ENCODE results near the gene PKNOX1. TPM values are rescaled to one million over a fixed set of nuclear protein-coding genes. Genes with fewer than 3 reads are reported as not detected.
"Not testable (repeated sequence)": the region's sequence is repeated elsewhere in the genome, so short reads cannot be mapped to it uniquely, and the experiment has no call there.

PKNOX1 gene
- total RNA-seq, 1 experiment from 2014 or later, result 20.0 TPM

GRCh38 chr21:42988236-42988965 is 14.0 kb downstream of the PKNOX1 start:
- peaks cover 1% of the 10 kb centered on the region for H3K36me3 ChIP-seq (replicated peaks; ENCODE audit: control insufficient read depth, insufficient read depth, low read length)
- no peak overlapping the region for H3K4me3 ChIP-seq (ENCODE audit: insufficient read depth, low read depth, low read length)
- no peaks in the 10 kb centered on the region for H3K27me3 ChIP-seq (ENCODE audit: control insufficient read depth, insufficient read depth, low read length)
- DNase-seq, result no peak

GRCh38 chr21:42989370-42989769 is 15.0 kb downstream of the PKNOX1 start:
- not testable (repeated sequence) for H3K36me3 ChIP-seq (replicated peaks; ENCODE audit: control insufficient read depth, insufficient read depth, low read length); H3K4me3 ChIP-seq (ENCODE audit: insufficient read depth, low read depth, low read length); DNase-seq; H3K27me3 ChIP-seq (ENCODE audit: control insufficient read depth, insufficient read depth, low read length)

GRCh38 chr21:42989816-42990650 is 15.7 kb downstream of the PKNOX1 start:
- Histone ChIP-seq H3K36me3 (replicated peaks; ENCODE audit: control insufficient read depth, insufficient read depth, low read length) (peaks cover 1% of the 10 kb centered on the region), H3K4me3 (ENCODE audit: insufficient read depth, low read depth, low read length) (no peak overlapping the region), H3K27me3 (ENCODE audit: control insufficient read depth, insufficient read depth, low read length) (no peaks in the 10 kb centered on the region)
- no peak for DNase-seq

- no peak for DNase-seq
- Histone ChIP-seq H3K36me3 (replicated peaks; ENCODE audit: control insufficient read depth, insufficient read depth, low read length) (peaks cover 1% of the 10 kb centered on the region; the same call in 1 of the 2 replicates), H3K4me3 (ENCODE audit: insufficient read depth, low read depth, low read length) (no peak overlapping the region), H3K27me3 (ENCODE audit: control insufficient read depth, insufficient read depth, low read length) (no peaks in the 10 kb centered on the region)
Observed at GRCh38 chr21:42991992-42992740, 17.8 kb downstream of the PKNOX1 start.

GRCh38 chr21:42993051-42993712 is 18.8 kb downstream of the PKNOX1 start:
- Histone ChIP-seq H3K4me3 (ENCODE audit: insufficient read depth, low read depth, low read length) (no peak overlapping the region), H3K27me3 (ENCODE audit: control insufficient read depth, insufficient read depth, low read length) (no peaks in the 10 kb centered on the region), H3K36me3 (replicated peaks; ENCODE audit: control insufficient read depth, insufficient read depth, low read length) (peaks cover 1% of the 10 kb centered on the region; the same call in 1 of the 2 replicates)
- DNase-seq, result no peak

GRCh38 chr21:42997053-42997452 is 22.7 kb downstream of the PKNOX1 start:
- DNase-seq, result no peak
- Histone ChIP-seq H3K27me3 (ENCODE audit: control insufficient read depth, insufficient read depth, low read length) (no peaks in the 10 kb centered on the region), H3K4me3 (ENCODE audit: insufficient read depth, low read depth, low read length) (no peak overlapping the region), H3K36me3 (replicated peaks; ENCODE audit: control insufficient read depth, insufficient read depth, low read length) (no peaks in the 10 kb centered on the region)

- H3K36me3 ChIP-seq (replicated peaks; ENCODE audit: control insufficient read depth, insufficient read depth, low read length), result not testable (repeated sequence)
Observed at GRCh38 chr21:42997983-42998382, 23.6 kb downstream of the PKNOX1 start.

GRCh38 chr21:42999152-42999551 is 24.8 kb downstream of the PKNOX1 start:
- DNase-seq; H3K27me3 ChIP-seq (ENCODE audit: control insufficient read depth, insufficient read depth, low read length); H3K4me3 ChIP-seq (ENCODE audit: insufficient read depth, low read depth, low read length); H3K36me3 ChIP-seq (replicated peaks; ENCODE audit: control insufficient read depth, insufficient read depth, low read length): not testable (repeated sequence)

More at GRCh38 chr21:42997983-42998382, 23.6 kb downstream of the PKNOX1 start:
- H3K4me3 ChIP-seq (ENCODE audit: insufficient read depth, low read depth, low read length); H3K27me3 ChIP-seq (ENCODE audit: control insufficient read depth, insufficient read depth, low read length); DNase-seq: not testable (repeated sequence)

- not testable (repeated sequence) for H3K36me3 ChIP-seq (replicated peaks; ENCODE audit: control insufficient read depth, insufficient read depth, low read length); H3K27me3 ChIP-seq (ENCODE audit: control insufficient read depth, insufficient read depth, low read length); DNase-seq; H3K4me3 ChIP-seq (ENCODE audit: insufficient read depth, low read depth, low read length)
Observed at GRCh38 chr21:43000041-43000440, 25.7 kb downstream of the PKNOX1 start.

- no peak overlapping the region for H3K4me3 ChIP-seq (ENCODE audit: insufficient read depth, low read depth, low read length)
- no peaks in the 10 kb centered on the region for H3K27me3 ChIP-seq (ENCODE audit: control insufficient read depth, insufficient read depth, low read length)
- H3K36me3 ChIP-seq (replicated peaks; ENCODE audit: control insufficient read depth, insufficient read depth, low read length), result peaks cover 2% of the 10 kb centered on the region; the same call in 1 of the 2 replicates
- no peak for DNase-seq
Observed at GRCh38 chr21:43001316-43001715, 27.0 kb downstream of the PKNOX1 start.

- no peak for DNase-seq
- Histone ChIP-seq H3K36me3 (replicated peaks; ENCODE audit: control insufficient read depth, insufficient read depth, low read length) (peaks cover 4% of the 10 kb centered on the region), H3K27me3 (ENCODE audit: control insufficient read depth, insufficient read depth, low read length) (no peaks in the 10 kb centered on the region), H3K4me3 (ENCODE audit: insufficient read depth, low read depth, low read length) (no peak overlapping the region)
Observed at GRCh38 chr21:43004926-43005325, 30.6 kb downstream of the PKNOX1 start.

GRCh38 chr21:43005635-43006034 is 31.3 kb downstream of the PKNOX1 start:
- Histone ChIP-seq H3K27me3 (ENCODE audit: control insufficient read depth, insufficient read depth, low read length) (no peaks in the 10 kb centered on the region), H3K4me3 (ENCODE audit: insufficient read depth, low read depth, low read length) (no peak overlapping the region), H3K36me3 (replicated peaks; ENCODE audit: control insufficient read depth, insufficient read depth, low read length) (peaks cover 4% of the 10 kb centered on the region)
- no peak for DNase-seq

- not testable (repeated sequence) for H3K4me3 ChIP-seq (ENCODE audit: insufficient read depth, low read depth, low read length); H3K36me3 ChIP-seq (replicated peaks; ENCODE audit: control insufficient read depth, insufficient read depth, low read length); H3K27me3 ChIP-seq (ENCODE audit: control insufficient read depth, insufficient read depth, low read length)
- peak; percentile 68 for DNase-seq
Observed at GRCh38 chr21:43006051-43006873, 31.9 kb downstream of the PKNOX1 start.
